ENCODE results near the gene GCK.
"Not testable (repeated sequence)": the region's sequence is repeated elsewhere in the genome, so short reads cannot be mapped to it uniquely, and the experiment has no call there.

The GCK gene

DNA sequence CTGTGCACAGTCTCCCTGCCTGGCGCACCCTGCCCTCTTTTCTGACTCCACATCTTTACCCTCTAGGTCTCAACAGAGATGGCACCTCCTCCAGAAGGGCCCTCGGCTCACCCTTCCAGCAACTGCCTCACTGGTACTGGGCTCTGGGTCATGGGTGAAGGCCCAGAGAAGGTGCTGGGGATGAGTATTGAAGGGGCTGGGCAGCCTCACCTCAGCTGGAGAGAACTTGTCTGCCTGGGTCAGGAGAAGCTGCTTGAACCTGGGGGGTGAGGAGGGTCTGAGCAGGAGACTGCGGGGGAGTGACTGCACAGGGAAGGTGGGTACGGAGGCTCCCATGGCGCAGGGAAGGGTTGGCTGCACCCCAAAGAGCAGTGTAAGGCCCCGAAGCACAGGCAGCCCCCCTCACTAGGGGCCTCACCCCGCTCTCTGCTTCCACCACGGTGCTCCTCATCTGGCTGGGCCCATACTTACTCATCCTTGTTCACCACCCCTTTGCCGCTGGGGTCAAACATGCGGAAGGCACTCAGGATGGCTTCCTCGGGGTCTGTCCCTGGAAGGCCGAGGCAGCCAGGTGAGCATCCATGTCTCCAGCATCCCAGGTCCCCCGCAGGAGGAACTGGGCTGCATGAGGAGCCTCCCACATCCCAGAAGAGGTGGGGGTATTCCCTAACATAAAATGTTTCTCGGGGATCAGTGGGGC, 49.8 kb downstream of the GCK start:
- no peak for FAIRE-seq

DNA sequence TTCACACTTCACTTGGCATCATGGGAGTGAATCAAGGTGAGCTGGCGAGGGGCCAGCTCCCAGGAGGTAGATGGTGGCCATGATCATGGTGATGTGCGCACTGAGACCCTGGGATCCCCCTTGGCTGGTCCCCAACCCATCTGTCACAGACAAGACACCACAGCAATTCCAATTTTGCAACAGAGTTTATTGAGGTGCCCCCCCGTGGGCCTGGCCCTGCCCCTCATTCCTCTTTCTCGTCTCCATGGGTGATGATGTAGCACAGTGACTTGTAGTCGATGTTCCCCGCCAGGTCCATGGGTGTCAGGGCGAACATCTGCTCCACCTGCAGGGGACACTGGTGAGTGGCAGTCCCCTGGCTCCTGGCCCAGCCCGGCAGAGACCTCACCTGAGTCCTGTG, 50.5 kb downstream of the GCK start:
- no peak for FAIRE-seq

DNA sequence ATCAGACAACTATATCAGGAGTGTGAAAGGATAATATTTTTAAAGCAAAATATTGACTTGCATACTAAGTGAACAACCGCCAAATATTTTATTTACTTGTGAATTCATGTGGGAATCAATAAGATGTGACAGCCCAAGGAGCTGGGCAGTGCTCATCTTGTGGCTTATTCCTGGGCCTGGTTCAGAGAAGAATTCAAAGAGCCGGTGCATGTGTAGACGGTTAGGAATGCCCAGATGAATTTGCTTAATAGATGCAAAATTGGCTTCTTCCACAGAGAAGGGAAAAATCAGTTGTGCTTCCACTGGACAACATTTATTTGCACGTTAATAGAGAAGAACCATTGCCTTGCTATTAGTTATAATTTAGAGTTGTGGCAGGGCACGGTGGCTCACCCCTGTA, 52.5 kb downstream of the GCK start:
- FAIRE-seq, result no peak

DNA sequence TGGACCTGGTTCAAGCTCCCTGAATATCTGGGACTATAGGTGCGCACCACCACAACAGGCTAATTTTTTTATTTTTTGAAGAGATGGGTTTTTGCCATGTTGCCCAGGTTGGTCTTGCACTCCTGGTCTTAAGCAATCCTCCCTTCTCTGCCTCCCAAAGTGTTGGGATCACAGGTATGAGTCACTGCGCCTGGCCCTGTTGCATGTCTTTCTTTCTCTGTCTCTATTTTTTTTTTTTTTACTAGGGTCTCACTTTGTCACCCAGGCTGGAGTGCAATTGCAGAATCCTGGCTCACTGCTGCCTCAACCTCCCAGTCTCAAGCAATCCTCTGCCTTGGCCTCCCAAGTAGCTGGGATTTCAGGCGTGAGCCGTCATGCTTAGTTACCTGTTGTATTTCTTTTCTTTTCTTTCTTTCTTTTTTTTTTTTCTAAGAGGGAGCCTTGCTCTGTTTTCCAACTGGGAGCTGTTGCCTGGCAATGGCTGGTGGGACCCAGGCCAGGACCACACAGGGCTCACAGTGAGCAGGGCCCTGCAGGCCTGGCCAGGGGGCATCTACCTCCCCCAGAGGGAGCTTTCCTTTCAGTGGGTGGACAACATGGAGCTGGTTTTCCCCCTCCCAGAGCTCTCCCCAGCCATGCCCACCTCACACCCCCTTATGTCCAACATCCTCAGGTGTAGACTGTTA, 54.2 kb downstream of the GCK start:
- no peak for FAIRE-seq

DNA sequence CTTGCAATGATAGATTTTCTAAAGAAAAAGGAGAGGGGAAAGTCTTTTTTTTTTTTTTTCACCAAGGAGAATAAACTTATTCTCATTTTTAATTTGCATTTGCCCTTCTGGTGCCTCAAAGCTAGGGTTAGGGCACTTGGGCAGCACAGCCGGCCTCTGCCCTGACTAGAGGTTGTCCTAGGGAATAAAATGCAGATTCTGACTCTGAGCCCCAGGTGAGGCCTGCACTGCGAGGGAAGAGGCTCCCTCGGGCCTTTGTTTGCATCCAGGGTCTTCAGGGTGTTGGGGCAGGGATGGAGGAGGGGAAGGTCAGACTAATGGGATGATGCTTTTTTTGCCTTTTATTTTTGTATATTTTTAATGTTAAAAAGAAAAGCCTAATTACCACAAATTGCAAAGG, 55.9 kb downstream of the GCK start:
- FAIRE-seq, result no peak

DNA sequence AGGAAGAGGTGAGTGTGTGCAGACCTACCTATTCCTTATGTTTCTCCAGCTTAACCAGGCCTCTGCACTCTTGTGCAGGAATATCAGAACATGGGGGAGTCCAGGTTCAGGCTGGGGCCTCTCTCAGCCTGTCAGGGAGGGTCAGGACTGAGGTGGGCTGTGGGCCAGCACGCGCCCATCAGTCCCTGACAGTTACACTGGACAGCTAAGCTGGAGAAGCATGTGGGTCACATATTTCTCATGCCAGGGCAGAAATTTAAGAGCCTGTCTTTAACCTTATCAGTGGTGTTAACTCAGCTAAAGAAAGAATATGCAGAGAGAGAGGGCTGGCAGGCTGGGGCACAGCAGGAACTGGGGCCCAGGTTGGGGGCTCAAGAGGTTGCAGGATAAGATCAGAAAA, 57.2 kb downstream of the GCK start:
- FAIRE-seq, result no peak

DNA sequence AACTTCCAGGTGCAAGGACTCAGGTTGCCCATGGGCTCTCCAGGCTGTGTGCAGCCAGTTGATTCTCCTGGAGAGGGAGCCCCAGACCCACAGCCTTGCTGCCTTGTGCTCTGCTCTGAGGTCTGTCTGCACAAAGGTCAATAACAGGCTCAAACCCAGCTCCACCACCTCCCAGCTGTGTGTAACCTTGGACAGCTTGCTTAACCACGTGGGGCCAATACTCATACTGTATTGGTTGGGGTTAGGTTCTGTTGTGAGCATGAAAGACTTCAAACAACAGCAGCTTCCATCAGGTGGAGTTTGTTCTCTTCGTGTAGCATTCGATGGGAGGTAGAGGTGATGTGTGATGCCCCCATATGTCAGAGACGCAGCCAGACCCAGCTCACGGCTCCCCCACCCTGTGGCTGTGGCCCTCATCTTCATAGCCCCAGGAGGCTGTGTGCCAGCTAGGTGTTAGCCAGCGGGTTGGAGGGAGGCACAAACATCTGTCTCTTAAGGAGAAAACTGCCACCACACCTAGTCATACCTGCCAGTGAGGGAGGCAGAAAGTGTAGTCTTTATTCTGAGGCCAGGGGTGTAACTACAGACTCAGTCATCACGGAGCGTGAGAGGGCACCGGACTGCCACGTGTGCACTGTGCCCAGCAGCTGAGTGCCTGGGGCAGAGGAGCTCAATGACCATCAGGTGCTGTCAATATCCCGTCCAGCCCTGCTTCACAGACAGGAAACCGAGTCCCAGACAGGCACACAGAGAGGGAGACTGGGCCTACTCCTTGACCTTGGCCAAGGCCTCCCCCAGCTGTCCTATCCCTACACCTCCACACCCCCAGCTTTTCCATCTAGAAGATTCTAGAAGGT, 57.8 kb downstream of the GCK start:
- FAIRE-seq, result no peak

DNA sequence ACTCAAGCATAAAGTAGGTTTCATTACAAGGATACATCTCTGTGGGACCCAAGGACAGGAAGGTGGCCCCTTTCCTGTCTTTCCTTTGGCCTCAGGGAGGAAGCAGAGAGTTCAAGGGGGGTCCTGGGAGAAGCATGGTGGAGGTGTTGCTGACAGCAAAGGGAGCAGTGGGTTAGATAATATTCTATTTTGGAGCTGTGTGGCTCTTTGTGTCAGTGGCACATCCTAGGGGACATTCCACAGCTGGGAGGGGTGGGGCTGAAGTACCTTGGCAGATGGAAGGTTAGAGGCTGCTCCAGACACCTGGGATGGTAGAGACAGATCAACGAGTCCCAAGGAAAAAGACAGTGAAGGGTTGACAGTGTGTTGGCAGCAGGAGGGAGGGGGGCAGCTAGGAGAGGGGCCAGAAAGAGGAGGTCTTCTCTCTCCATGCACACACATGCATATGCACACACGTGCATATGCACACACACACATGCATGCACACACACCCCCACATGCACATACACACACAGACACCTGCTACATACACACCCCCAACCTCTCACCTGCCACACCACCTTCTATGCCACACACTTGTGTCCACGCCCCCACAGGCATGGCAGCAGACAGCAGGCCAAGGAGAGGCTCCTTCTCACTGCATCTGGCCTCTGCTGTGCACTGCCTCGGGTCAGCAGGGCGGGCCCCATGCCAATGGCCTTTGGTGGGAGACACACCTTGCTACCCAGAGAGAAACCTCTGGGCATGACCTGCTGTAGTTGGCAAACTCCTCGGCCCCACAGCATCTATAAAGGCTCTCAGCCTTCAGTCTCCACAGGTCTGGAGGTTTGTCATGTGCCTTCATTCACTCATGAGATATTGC, 60.3 kb downstream of the GCK start:
- no peak for FAIRE-seq

DNA sequence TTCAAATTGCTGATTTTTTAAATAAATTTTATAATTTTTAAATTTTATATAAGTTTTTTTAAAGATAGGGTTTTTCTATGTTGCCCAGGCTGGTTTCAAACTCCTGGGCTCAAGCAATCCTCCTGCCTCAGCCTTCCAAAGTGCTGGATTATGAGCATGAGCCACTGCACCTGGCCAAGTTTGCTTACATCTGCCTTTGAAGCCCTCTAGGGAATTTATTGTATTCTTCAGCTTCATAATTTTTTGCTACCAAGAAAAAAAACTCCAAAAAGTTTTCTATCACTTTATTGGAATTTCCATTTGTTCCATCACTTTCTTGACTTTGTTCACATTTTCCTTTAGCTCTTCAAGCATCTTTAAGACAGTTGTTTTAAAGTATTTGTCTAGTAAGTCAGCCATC, 62.1 kb downstream of the GCK start:
- no peak for FAIRE-seq

DNA sequence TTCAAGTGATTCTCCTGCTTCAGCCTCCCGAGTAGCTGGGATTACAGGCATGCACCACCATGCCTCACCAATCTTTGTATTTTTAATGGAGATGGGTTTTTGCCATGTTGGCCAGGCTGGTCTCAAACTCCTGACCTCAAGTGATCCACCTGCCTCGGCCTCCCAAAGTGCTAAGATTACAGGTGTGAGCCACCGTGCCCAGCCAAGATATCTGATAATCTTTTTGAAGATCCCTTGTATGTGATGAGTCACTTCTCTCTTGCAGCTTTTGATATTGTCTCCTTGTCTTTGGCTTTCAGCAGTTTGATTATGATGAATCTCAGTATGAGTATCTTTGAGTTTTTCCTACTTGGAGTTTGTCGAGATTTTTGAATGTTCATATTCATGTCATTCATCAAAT, 62.7 kb downstream of the GCK start:
- FAIRE-seq, result not testable (repeated sequence)

DNA sequence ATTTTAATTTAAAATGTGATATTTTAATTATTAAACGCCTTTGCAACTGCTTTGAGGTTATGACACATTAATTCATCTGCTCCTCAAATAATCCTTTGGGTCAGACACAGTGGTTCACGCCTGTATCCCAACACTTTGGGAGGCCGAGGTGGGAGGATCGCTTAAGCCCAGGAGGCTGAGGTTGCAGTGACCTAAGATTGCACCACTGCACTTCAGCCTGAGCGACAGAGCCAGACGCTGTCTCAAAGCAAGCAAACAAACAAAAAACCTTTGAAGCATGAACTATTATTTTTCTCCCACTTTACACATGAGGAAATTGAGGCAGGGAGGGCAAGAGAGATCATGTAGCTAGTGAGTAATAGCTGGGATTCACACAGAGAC, 64.4 kb downstream of the GCK start:
- FAIRE-seq, result no peak

DNA sequence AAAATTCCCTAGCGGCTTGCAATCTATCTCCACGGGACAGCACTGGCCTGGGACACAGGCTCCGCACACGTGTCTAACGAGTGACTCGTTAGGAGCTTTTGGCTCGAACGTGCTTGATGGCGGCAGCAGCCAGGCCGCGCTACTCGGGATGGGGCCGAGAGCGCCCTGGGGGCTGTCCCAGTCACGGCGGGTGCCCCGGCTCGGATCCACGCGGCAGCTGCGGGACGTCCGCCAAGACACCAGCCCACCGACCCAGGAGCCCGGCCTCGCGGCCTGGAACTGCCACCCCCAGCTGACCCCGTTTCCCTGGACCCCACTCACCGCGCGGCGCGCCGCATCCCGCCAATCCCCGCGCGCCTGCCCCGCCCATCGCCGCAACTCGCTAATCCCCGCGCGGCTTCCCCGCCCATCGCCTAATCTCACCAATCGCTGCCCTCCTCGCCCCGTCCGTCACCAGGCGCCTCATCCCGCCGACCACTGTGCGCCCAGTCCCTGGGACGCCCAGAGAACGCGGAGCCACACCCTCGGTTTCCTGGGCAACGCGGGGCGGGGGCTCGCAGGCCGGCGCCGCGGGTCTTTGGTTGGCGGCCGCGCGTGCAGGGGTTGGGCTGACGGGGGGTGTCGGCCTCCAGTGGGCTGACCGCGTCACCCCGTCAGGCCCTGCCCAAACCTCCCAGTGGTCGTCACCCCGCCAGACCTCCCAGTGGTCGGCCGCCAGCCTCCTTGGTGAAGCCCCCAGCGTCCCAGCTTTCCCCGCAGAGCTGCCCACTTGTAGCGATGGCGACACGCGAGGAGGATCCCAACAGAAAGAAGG, 65.8 kb downstream of the GCK start, which contains the start of gene POLD2:
POLD2 (minus strand) TSS at position 359 of the 814 bp plus-strand sequence. CDS start 1,495 bp downstream, outside the sequence.
- FAIRE-seq, result peak; percentile 48

DNA sequence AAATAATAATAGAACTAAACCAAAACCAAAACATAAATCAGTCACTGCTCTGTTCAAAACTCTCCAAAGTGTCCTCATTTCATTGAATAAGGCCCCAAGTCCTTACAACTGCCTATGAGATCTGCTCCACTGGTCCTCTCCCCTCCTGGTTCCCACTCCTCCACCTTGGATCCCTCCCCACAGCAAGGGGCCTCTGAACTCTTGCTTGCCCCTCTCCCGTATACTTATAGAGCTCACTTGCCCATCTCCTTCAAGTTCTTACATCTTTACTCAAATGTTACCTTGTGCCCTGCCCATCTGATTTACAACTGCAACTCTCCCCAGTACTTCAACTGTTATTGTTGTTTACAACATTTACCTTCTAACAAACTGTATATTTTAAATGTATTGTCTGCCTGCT, 66.7 kb downstream of the GCK start:
- no peak for FAIRE-seq

DNA sequence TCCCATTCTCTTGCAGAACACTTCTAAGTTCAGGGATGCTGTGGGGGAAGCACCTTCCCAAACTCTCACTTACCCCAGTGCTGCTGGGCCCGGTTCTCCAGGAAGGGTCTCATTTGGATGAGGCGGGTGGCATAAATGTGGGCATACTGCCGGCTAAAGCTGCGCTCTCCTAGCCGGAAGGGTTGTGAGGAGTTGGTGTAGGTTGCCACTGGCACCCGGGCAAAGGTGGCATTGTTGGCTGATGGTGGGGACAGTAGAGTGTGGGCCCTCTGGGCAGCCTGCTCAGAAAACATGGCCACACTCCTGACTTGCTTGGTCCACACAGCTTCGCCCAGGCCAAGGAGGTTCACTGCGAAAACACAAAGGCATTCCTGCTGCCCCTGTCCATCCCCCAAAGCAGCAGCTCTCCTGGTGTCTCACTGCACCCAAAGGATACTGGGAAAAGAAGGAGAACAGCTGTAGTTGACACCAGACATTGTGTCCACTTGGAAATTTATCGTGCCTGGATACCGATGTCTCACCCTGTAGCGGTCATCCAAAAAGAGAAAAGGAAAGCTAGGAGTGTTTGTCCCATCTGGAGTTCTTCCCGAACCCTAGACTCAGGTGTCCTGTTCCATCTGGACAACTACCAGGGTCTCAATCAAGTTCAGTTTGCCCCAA, 67.3 kb downstream of the GCK start:
- FAIRE-seq, result no peak

DNA sequence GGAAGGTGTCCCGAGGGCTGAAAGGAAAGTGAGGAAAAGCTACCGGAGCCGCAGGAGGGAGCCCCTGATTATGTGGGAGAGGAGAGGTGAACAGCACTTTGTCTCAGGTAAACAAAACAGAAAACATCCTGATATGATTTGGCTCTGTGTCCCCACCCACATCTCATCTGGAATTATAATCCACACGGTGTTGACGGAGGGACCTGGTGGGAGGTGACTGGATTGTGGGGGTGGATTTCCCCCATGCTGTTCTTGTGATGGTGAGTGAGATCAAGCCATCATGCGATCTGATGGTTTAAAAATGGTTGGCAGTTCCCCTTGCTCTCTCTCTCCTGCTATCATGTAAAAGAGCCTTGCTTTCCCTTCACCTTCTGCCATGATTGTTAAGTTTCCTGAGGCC, 68.8 kb downstream of the GCK start:
- no peak for FAIRE-seq

DNA sequence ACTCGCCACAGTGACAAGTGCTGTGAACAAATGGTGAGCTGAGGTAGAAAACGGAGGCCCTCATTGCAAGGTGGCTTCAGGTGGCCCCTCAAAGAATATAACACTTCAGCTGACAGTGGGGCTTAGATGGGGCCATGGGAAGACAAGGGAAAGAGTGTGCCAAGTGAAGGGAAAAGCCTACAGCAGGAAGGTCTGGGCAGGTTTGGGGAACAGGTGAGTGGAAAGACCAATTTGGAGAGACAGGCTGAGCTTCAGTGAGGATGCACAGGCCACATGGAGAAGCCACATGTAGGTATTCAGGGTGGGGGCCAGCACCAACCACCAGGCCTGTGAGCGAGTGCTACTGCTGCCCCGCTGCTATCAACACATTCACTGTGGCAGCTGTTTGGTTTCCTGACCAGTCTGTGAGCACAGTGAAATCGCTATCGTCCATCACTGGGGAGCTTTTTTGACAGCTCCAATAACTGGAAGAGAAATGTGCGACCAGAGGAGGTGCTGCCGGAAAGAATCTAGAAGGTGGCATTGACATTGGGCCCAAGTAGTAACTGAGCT, 69.3 kb downstream of the GCK start:
- FAIRE-seq, result no peak

DNA sequence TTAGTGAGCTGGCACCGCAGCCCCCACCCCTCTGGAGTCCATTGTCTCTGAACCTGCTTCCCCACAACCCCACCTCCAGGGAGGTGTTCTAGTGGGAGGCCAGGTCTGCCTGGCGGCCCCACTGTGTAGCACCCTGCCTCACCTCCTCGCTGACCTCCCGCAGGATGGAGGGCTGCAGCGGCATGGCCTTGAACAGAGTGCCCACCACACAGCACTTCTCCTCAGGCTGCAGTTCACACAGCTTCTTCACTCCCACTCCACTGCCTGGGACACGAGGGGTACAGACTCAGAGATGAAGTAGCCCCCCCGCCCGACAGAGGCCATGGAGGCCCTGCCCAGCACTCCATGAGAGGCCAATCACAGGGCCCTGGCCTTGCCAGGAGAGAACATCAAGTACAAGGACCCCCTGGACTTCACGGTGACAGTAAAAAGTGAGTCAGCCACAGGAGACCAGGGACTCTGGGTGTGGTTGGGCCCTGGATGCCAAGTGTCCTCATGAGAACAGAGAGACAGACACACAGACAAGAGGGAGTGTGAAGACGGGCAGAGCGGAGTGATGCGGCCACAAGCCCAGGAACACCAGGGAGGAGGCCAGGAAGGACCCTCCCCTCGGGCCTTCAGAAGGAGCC, 71.3 kb downstream of the GCK start:
- no peak for FAIRE-seq

DNA sequence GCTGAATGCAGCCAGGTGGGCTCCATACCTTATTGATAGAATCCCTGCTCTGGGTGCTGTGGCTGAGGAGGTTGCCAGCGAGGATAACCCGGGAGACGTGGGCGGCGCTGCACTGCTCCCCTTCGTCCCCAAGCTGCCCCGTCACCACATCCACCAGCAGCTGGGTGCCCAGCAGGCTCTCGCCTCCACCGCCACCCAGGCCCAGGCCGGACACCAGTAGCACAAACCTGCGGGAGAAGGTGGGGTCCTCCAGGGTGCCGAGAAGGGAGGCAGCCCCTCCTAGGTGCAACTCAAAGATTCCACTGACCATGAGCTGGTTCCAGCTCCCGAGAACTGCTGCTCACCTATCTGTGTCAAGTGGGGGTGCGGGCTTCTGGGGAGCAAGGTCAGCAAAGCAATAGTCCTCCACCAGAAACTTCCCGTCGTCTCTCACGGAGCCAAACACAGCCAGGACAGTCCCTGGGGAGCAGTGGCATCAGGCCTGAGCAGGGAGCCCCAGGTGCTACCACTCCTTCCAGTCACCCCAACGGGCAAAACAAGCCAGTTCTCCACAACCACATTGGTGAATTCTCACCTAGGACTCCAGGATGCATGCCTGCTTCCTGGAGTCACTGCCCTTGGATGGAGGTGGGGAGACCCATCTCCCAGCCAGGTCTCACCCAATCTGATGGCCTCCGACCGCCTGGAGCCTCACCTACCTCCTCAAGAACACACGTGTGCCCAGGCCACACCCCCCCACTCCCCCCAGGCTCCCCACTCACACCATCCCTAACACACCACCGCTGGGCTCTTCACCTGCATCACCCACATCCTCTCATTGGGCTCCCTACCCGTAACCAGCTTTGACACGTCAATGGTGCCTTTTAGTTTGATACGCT, 72.2 kb downstream of the GCK start:
- no peak for FAIRE-seq

DNA sequence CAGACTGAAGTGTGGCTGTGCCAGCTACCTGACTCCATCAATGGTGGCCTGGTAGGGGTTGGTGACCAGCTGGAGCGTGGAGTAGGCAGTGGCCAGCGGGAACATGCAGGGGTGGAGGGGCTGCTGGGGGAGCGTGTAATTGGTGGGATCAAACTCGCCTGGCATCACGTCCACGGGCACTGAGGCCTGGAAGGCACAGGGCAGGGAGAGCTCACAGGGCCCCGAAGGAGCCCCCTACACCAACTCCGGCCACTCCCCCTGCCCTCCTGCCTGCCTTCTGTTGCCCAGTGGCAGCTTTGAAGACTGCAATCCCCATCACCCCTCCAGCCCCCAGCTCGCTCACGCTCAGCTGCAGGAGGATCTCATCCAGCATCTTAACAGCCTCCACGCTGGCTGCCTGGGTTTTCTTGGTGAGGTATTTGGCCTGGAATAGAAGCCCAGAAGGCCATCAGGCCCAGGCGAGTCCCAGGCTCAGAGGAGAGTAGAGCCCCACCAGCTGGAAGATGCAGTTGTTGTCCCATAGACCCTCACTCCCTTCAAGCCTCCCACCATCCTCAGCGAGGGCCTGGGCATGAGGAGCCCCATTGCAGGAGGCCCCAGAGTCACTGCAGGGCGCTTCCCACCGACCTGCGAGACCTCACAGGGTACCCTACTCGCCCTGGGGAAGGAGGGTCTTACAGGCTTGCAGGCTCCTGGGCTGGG, 73.0 kb downstream of the GCK start:
- no peak for FAIRE-seq
